Lower leg skin (tissue), 4 donors: ENCODE data around the gene TMEM121B. TPM values are rescaled to one million over a fixed set of nuclear protein-coding genes. Genes with fewer than 3 reads are reported as not detected.

ENCODE experiments used
- DNase-seq, 2 donors: peaks; one replicate each; pipeline ENCODE4 v3.0.0-alpha.2; 2019; ENCODE audit warnings: low spot score in 2 of 2
- H3K4me3 ChIP-seq: fragments of 200-600 bp; sonication (generic); 2 replicates; pipeline ENCODE4 v1.5.1; 2017; ENCODE audit warnings: mild to moderate bottlenecking, low read depth; ENCODE audit not compliant: poor library complexity, severe bottlenecking
- CTCF ChIP-seq, 3 donors: fragments of 450-650 bp; IDR thresholded peaks; one replicate each; pipeline ENCODE4 v1.5.1; 2016; ENCODE audit warnings: antibody characterized with exemption in 3 of 3, mild to moderate bottlenecking in 3 of 3, moderate library complexity in 2 of 3
- POLR2A ChIP-seq, 2 donors: fragments of 450-650 bp; IDR thresholded peaks; one replicate each; pipeline ENCODE4 v1.6.1; 2016 to 2017; ENCODE audit warnings: antibody characterized with exemption in 2 of 2, mild to moderate bottlenecking in 1 of 2, moderate library complexity in 1 of 2
- WGBS, 2 donors: methylation state at CpG; one replicate each; pipeline ENCODE4 v1.1.5; 2018; 5-methylcytosine and 5-hydroxymethylcytosine counted together
- intact Hi-C: fragments of 100-400 bp; cut with DNase I; formaldehyde crosslinking; loops from one replicate; pipeline ENCODE4 v1.15.0; 2023; ENCODE audit warnings: low total_unique reads
- total RNA-seq, 4 donors: library from RNA; depleted of rRNA; stranded (reverse); fragments of >200 nt; gene quantifications; one replicate each; pipeline ENCODE4 v1.1.0, GENCODE V29; 2016

Gene TMEM121B
- total RNA-seq, 4 donors from 2014 or later, result 0.53 to 2.6 (median 1.0) TPM

GRCh38 chr22:17113600-17113999 lies 7.6 kb downstream of the TMEM121B start:
- intact Hi-C loops, result no loop called here
- no peak overlapping the region for H3K4me3 ChIP-seq
- TF ChIP-seq CTCF (IDR thresholded peaks at IDR 0.05) (no peak), POLR2A (IDR thresholded peaks at IDR 0.05) (no peak)
- no peak for DNase-seq
- WGBS, 2 donors, result 75 to 78% methylated on average over 8 of the region's 8 CpGs

- no peak for TF ChIP-seq POLR2A (IDR thresholded peaks at IDR 0.05)
- no peak for TF ChIP-seq CTCF (IDR thresholded peaks at IDR 0.05)
- H3K4me3 ChIP-seq, result no peak overlapping the region
- 59 to 71% methylated on average over 9 of the region's 9 CpGs for WGBS, 2 donors
- intact Hi-C loops, result no loop called here
- DNase-seq, result no peak
These were observed 8.6 kb downstream of the TMEM121B start for GRCh38 chr22:17112491-17113042.

GRCh38 chr22:17110791-17111550 lies 10.2 kb downstream of the TMEM121B start:
- no peak overlapping the region for H3K4me3 ChIP-seq
- 67 to 70% methylated on average over 13 of the region's 13 CpGs for WGBS, 2 donors
- TF ChIP-seq POLR2A (IDR thresholded peaks at IDR 0.05) (no peak), CTCF (IDR thresholded peaks at IDR 0.05) (no peak)
- no peak for DNase-seq
- intact Hi-C loops, result no loop called here

GRCh38 chr22:17109976-17110375 lies 11.2 kb downstream of the TMEM121B start:
- 91% methylated on average over 16 of the region's 16 CpGs for WGBS, 2 donors
- intact Hi-C loops, result no loop called here
- no peak for DNase-seq

GRCh38 chr22:17109113-17109865 lies 11.9 kb downstream of the TMEM121B start:
- DNase-seq, result no peak
- intact Hi-C loops, result no loop called here
- WGBS, 2 donors, result 94 to 96% methylated on average over 23 to 40 of the region's 42 CpGs

More at GRCh38 chr22:17109976-17110375, 11.2 kb downstream of the TMEM121B start:
- no peak overlapping the region for H3K4me3 ChIP-seq
- TF ChIP-seq POLR2A (IDR thresholded peaks at IDR 0.05), result no peak
- no peak for TF ChIP-seq CTCF (IDR thresholded peaks at IDR 0.05)

More at GRCh38 chr22:17109113-17109865, 11.9 kb downstream of the TMEM121B start:
- no peak overlapping the region for H3K4me3 ChIP-seq
- TF ChIP-seq POLR2A (IDR thresholded peaks at IDR 0.05), result no peak
- no peak for TF ChIP-seq CTCF (IDR thresholded peaks at IDR 0.05)
